Measurements from ENCODE around the gene MUS81.

The MUS81 gene

DNA sequence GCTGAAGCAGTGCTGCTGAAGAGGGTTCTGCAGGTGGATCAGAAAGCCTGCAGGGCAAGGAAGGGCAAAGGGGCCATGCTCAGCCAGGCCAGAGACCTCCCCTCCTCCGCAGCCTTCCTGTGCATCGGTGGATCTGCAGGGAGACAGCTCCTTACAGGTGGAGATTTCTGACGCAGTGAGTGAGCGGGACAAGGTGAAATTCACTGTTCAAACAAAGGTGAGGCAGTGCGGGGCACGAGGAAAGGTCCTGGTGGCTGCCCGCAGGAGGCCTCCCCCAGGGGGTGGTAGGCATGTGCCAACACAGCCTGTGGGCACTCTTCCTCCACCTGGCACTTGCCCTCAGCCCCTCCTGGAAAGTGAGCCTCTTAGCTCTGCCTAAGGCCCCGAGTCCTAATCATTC is 10.9 kb upstream of the MUS81 start:
- no peak for DNase-seq

- no peak for DNase-seq
These were observed 10.4 kb upstream of the MUS81 start for GRCh38 chr11:65849771-65850216.

- no peak for DNase-seq
These were observed 9.8 kb upstream of the MUS81 start for GRCh38 chr11:65850217-65851082.

DNA sequence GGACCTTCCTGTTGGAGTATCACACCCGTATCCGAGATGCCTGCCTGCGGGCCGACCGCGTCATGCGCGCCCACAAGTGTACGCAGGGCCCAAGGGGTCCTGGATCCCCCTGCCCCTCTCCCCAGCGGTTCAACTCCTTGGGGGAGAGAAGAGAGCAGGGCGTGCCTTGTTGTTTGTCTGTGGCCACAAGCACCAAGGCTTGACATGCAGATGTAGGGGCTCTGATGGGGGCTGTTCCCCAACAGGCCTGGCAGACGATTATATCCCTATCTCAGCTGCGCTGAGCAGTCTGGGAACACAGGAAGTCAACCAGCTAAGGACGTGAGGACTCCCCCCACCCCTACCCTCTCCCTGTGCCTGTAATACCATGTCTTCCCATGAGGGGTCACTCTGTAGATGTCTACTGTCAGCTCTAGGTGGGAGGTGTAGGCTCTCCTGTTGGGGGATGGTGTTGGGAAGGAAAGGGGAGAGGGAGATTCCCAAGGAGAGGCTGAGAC is 9.1 kb upstream of the MUS81 start:
- DNase-seq = no peak

- no peak for DNase-seq
These were observed 8.3 kb upstream of the MUS81 start for GRCh38 chr11:65851811-65852507.

DNA sequence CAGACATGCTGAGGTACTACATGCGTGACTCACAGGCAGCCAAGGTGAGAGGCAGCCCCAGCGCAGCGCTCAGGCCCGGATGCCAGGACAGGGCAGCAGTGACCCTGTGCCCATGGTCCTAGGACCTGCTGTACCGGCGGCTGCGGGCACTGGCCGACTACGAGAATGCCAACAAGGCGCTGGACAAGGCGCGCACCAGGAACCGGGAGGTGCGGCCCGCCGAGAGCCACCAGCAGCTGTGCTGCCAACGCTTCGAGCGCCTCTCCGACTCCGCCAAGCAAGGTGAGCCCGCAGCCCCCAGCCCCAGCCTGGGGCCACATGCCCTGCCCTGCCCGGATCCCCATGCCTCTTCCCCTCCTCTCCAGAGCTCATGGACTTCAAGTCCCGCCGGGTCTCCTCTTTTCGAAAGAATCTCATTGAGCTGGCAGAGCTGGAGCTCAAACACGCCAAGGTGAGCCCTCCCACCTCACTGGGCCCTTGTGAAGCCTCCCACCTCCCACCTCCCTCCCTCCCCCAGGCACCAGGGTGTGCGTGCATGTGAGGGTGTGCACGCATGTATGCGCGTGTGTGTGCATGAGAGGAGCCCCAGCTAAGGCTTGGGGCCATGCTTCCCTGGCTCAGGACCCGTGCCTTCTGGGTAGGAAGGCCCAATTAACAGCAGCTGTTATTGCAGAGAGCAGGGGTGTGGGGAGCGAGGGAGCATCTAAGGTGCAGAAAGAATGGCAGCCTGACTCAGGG is 7.6 kb upstream of the MUS81 start:
- no peak for DNase-seq

DNA sequence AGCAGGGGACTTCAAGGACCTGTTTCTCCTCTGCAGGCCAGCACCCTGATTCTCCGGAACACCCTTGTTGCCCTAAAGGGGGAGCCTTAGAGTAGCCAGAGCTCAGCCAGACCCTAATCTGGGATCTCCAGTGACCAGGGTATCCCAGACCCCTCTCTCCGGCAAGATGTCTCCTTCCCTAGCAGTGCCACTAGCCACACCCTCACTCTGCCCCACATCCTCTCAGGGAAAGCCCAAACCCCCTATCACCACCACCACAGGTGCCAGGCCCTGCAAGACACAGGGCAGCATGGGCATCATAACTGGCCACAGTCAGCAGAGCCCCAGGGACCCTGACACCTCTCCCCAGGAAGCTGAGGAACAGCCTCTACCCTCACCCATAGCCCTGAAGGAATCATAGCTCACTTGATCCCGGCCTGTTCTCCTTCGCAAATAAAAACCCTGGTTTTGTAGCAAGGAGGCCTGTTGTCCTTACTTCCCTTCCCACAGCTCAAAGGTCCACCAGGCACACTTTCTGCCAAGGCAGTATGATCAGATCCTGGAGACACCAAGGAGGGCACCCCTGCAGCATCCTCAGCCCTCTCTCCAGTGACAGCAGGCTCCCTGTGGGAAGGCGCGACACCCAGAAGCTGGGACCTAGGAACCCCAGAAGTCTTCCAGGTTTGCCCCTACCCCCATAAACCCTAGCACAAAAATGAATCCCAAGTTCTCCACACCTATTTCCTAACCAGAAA is 6.8 kb upstream of the MUS81 start:
- no peak for DNase-seq

- DNase-seq = no peak
These were observed 6.1 kb upstream of the MUS81 start for GRCh38 chr11:65854161-65854592.

- no peak for DNase-seq
These were observed 5.1 kb upstream of the MUS81 start for GRCh38 chr11:65854852-65855837.

- DNase-seq = no peak
These were observed 4.3 kb upstream of the MUS81 start for GRCh38 chr11:65855927-65856363.

GRCh38 chr11:65856689-65857499 is 3.3 kb upstream of the MUS81 start:
- DNase-seq = peak; percentile 83

- DNase-seq = no peak
These were observed 2.8 kb upstream of the MUS81 start for GRCh38 chr11:65857500-65857852.

GRCh38 chr11:65857853-65858680 is 2.2 kb upstream of the MUS81 start, which contains the start of gene CFL1:
Gene CFL1, minus strand, starts transcription at chr11:65858180. Its CDS starts 81 bp downstream, at chr11:65858099.
- peak; percentile 97 for DNase-seq

DNA sequence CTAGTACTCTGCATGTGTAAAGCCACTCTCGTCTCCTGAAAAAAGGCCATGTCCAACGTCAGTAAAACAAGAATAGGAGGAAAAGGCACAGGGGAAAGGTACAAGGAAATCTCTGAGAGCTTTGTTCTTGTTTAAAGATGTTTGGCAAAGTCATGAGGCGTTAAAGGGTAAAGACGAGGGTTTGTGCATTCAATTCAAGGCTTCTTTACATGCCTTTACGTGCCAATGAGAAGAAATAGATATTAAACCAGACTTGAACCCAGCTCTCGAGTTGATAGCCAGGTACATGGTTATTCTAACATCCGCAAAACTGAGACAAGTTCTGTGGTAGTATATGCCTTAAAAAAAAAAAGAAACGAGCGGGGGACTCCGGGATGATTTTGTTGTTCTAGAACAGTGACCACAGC is 1.5 kb upstream of the MUS81 start:
- DNase-seq = no peak

- DNase-seq = peak; percentile 99
These were observed 980 bp upstream of the MUS81 start for GRCh38 chr11:65859095-65859811.

GRCh38 chr11:65859812-65860277 is 388 bp upstream of the MUS81 start:
- DNase-seq = no peak

DNA sequence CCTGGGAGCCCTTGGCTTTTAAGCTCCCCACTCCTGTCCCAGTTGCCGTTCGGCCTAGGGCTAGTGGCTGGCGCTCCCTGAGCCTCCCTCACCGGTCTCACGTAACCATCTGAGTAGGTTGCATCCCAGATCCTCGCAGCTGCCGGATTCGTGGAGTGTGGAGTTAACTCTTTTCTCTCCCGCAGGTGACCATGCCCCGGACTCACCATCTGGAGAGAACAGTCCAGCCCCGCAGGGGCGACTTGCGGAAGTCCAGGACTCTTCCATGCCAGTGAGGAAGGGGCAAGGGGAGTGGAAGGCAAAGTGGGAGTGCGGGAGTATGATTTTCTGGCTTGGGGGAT is 902 bp downstream of the MUS81 start:
- DNase-seq = no peak

DNA sequence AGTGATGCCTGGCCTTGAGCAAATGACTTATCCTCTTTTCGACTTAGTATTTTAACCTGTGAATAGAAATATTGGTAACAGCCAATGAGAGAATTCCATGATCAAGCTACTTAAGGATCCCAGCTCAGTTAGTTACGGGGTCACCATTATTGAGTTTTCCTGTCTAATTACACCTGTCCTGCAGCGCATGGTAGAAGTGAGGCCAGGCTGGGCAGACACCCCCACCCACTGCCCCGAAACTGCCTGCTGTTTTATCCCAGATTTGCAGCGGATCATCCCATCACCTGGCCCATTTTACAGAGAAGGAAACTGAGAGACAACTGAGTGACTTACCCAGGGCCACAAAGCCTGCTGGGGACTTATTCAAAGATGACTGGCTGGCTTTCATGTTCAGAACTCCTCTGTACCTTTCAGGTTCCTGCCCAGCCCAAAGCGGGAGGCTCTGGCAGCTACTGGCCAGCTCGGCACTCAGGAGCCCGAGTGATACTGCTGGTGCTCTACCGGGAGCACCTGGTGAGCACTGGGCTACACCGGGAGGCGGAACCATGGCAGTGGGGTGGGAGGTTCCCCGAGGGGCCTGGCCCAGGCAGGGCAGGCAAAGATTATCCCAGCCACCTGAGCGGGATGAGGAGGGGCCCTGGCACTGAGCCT is 1.4 kb downstream of the MUS81 start:
- no peak for DNase-seq

All from NK-92 treated with Interleukin-12 subunit alpha and Interleukin-12 subunit beta, amount 100 ng/mL, for 24 hours (cell line).